WERI-Rb-1 (cell line): Measurements from ENCODE around the gene ZNF407.

Experiments
- DNase-seq: peaks from one replicate; pipeline ENCODE4 v3.0.0-alpha.2; 2020
- H3K27ac ChIP-seq: fragments of 250-450 bp; sonication (Bioruptor Pico); 2 replicates; pipeline ENCODE4 v1.5.1; 2020; ENCODE audit warnings: mild to moderate bottlenecking, moderate library complexity
- H3K27me3 ChIP-seq: fragments of 250-450 bp; sonication (Bioruptor Pico); 2 replicates; pipeline ENCODE4 v1.5.1; 2021; ENCODE audit warnings: mild to moderate bottlenecking, low read depth, moderate library complexity; ENCODE audit not compliant: insufficient read depth, severe bottlenecking
- H3K36me3 ChIP-seq: fragments of 250-450 bp; sonication (Bioruptor Pico); 2 replicates; pipeline ENCODE4 v1.5.1; 2020; ENCODE audit warnings: mild to moderate bottlenecking, moderate library complexity
- H3K4me3 ChIP-seq: 2 replicates; pipeline ENCODE4 v1.5.1; 2011; ENCODE audit warnings: low read depth, mild to moderate bottlenecking, control low read depth, low read length
- H3K9me3 ChIP-seq: fragments of 250-450 bp; sonication (Bioruptor Pico); 2 replicates; pipeline ENCODE4 v1.5.1; 2021; ENCODE audit warnings: mild to moderate bottlenecking, moderate library complexity; ENCODE audit not compliant: severe bottlenecking
- CTCF ChIP-seq: IDR thresholded peaks from 2 replicates; pipeline ENCODE4 v1.5.1; 2011; ENCODE audit warnings: low read depth, mild to moderate bottlenecking, control low read depth, inconsistent platforms, low read length

Gene ZNF407

GRCh38 chr18:74722237-74722636, 124.6 kb downstream of the ZNF407 start:
- H3K36me3 ChIP-seq = no peaks in the 10 kb centered on the region
- TF ChIP-seq CTCF = no peak
- H3K4me3 ChIP-seq = no peak overlapping the region
- H3K27ac ChIP-seq = no peak overlapping the region
- no peaks in the 10 kb centered on the region for H3K9me3 ChIP-seq
- no peaks in the 10 kb centered on the region for H3K27me3 ChIP-seq
- no peak for DNase-seq

- no peak overlapping the region for H3K27ac ChIP-seq
- TF ChIP-seq CTCF = no peak
- DNase-seq = no peak
Measured at GRCh38 chr18:74724186-74724585, 126.5 kb downstream of the ZNF407 start.

GRCh38 chr18:74725690-74726089, 128.0 kb downstream of the ZNF407 start:
- TF ChIP-seq CTCF = no peak
- H3K9me3 ChIP-seq = no peaks in the 10 kb centered on the region
- no peak for DNase-seq
- no peaks in the 10 kb centered on the region for H3K36me3 ChIP-seq
- H3K4me3 ChIP-seq = no peak overlapping the region
- no peak overlapping the region for H3K27ac ChIP-seq
- H3K27me3 ChIP-seq = no peaks in the 10 kb centered on the region

More at GRCh38 chr18:74724186-74724585, 126.5 kb downstream of the ZNF407 start:
- H3K36me3 ChIP-seq = no peaks in the 10 kb centered on the region
- no peaks in the 10 kb centered on the region for H3K27me3 ChIP-seq
- no peaks in the 10 kb centered on the region for H3K9me3 ChIP-seq
- H3K4me3 ChIP-seq = no peak overlapping the region

GRCh38 chr18:74728586-74728985, 130.9 kb downstream of the ZNF407 start:
- H3K9me3 ChIP-seq = no peaks in the 10 kb centered on the region
- H3K4me3 ChIP-seq = no peak overlapping the region
- no peaks in the 10 kb centered on the region for H3K27me3 ChIP-seq
- H3K36me3 ChIP-seq = no peaks in the 10 kb centered on the region
- H3K27ac ChIP-seq = no peak overlapping the region
- no peak for TF ChIP-seq CTCF
- DNase-seq = no peak

- Histone ChIP-seq H3K4me3 (no peak overlapping the region), H3K27ac (no peak overlapping the region), H3K9me3 (no peaks in the 10 kb centered on the region), H3K36me3 (no peaks in the 10 kb centered on the region), H3K27me3 (no peaks in the 10 kb centered on the region)
- no peak for DNase-seq
- no peak for TF ChIP-seq CTCF
Measured at GRCh38 chr18:74731097-74731496, 133.4 kb downstream of the ZNF407 start.

GRCh38 chr18:74732380-74732779, 134.7 kb downstream of the ZNF407 start:
- no peak for DNase-seq
- TF ChIP-seq CTCF = no peak
- Histone ChIP-seq H3K4me3 (no peak overlapping the region), H3K9me3 (no peaks in the 10 kb centered on the region), H3K27me3 (no peaks in the 10 kb centered on the region), H3K27ac (no peak overlapping the region), H3K36me3 (no peaks in the 10 kb centered on the region)
